ENCODE results near the gene ABHD4.

The ABHD4 gene

GRCh38 chr14:22593189-22593588 lies 4.9 kb upstream of the ABHD4 start:
- H3K4me3 ChIP-seq (replicated peaks; ENCODE audit: low read depth, low read length), result no peak overlapping the region
- DNase-seq (ENCODE audit: extremely low read depth, low read depth), result no peak
- TF ChIP-seq, protein P1, sequence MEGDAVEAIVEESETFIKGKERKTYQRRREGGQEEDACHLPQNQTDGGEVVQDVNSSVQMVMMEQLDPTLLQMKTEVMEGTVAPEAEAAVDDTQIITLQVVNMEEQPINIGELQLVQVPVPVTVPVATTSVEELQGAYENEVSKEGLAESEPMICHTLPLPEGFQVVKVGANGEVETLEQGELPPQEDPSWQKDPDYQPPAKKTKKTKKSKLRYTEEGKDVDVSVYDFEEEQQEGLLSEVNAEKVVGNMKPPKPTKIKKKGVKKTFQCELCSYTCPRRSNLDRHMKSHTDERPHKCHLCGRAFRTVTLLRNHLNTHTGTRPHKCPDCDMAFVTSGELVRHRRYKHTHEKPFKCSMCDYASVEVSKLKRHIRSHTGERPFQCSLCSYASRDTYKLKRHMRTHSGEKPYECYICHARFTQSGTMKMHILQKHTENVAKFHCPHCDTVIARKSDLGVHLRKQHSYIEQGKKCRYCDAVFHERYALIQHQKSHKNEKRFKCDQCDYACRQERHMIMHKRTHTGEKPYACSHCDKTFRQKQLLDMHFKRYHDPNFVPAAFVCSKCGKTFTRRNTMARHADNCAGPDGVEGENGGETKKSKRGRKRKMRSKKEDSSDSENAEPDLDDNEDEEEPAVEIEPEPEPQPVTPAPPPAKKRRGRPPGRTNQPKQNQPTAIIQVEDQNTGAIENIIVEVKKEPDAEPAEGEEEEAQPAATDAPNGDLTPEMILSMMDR (IDR thresholded peaks at IDR 0.05; ENCODE audit: low read depth, low read length, missing control alignments), result no peak

GRCh38 chr14:22593601-22594000 lies 4.5 kb upstream of the ABHD4 start:
- no peak for DNase-seq (ENCODE audit: extremely low read depth, low read depth)
- no peak overlapping the region for H3K4me3 ChIP-seq (replicated peaks; ENCODE audit: low read depth, low read length)
- TF ChIP-seq, protein P1 (IDR thresholded peaks at IDR 0.05; ENCODE audit: low read depth, low read length, missing control alignments), result no peak

DNA sequence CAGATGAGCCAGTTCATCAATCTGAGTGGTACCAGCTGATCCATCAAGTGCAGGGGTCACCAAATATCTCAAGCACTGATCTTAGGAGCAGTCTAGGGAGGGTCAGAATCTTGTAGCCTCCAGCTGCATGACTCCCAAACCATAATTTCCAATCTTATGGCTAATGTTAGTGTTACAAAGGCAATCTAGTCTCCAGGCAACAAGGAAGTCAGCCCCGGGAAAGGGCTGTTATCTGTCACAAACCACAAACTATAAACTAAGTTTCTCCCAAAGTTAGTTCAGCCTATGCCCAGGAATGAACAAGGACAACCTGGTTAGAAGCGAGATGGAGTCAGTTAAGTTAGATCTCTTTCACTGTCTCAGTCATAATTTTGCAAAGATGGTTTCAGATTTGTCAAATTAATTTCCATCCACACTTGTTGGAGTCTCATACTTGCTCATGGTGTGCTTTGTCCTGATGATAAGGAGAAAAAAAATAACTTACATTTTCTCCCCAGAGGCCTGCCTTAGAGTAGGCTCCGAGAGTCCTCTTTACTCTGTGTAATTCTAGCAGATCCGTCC lies 3.9 kb upstream of the ABHD4 start:
- H3K4me3 ChIP-seq (replicated peaks; ENCODE audit: low read depth, low read length), result no peak overlapping the region
- TF ChIP-seq, protein P1 (IDR thresholded peaks at IDR 0.05; ENCODE audit: low read depth, low read length, missing control alignments), result no peak
- DNase-seq (ENCODE audit: extremely low read depth, low read depth), result no peak

DNA sequence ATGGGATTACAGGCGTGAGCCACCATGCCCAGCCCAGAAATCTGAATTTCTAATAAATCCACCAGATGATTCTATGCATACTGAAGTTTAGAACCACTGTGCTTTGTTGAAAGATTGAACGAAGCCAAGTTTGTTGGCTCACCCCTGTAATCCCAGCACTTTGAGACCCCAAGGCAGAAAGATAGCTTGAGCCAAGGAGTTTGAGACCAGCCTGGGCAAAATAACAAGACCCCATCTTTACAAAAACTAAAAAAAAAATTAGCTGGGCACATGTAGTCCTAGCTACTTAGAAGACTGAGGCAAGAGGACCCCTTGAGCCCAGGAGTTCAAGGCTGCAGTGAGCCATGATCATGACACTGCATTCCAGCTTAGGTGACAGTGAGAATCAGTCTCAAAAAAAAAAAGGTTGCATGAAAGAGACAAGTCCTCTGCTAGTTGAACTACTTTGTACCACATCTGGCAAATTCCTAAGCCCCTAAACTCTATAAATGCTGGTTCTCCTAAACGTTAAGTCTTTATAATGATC lies 1.7 kb upstream of the ABHD4 start:
- TF ChIP-seq, protein P1 (IDR thresholded peaks at IDR 0.05; ENCODE audit: low read depth, low read length, missing control alignments), result no peak
- DNase-seq (ENCODE audit: extremely low read depth, low read depth), result no peak
- H3K4me3 ChIP-seq (replicated peaks; ENCODE audit: low read depth, low read length), result no peak overlapping the region

- TF ChIP-seq, protein P1 (IDR thresholded peaks at IDR 0.05; ENCODE audit: low read depth, low read length, missing control alignments), result no peak
- no peak overlapping the region for H3K4me3 ChIP-seq (replicated peaks; ENCODE audit: low read depth, low read length)
- no peak for DNase-seq (ENCODE audit: extremely low read depth, low read depth)
Observed at GRCh38 chr14:22597265-22597664, 835 bp upstream of the ABHD4 start.

- DNase-seq (ENCODE audit: extremely low read depth, low read depth), result no peak
- peak overlapping the region; percentile 72 for H3K4me3 ChIP-seq (replicated peaks; ENCODE audit: low read depth, low read length)
- TF ChIP-seq, protein P1 (IDR thresholded peaks at IDR 0.05; ENCODE audit: low read depth, low read length, missing control alignments), result no peak
Observed at GRCh38 chr14:22597771-22598098, 365 bp upstream of the ABHD4 start.

DNA sequence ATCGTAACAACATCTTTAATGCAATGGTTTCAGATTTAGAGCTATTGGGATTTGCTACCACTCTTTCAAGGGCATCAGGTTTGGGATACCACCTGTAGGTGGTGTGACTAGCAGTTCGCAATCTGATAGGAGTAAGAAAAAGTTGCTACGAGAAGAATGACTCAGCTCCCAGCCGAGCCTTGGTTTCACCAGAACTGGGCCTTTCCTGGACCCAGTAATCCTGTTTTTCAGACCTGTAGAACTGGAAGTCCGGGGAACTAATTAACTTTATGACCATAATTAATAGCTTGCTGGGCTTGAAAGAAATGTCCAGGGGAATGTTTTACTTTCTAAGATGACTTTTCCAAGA lies 770 bp downstream of the ABHD4 start:
- TF ChIP-seq, protein P1 (IDR thresholded peaks at IDR 0.05; ENCODE audit: low read depth, low read length, missing control alignments), result no peak
- no peak for DNase-seq (ENCODE audit: extremely low read depth, low read depth)
- H3K4me3 ChIP-seq (replicated peaks; ENCODE audit: low read depth, low read length), result peak overlapping the region; percentile 72

All from HFF-Myc (cell line).